ENCODE measurements around the gene CTIF.

Gene CTIF

DNA sequence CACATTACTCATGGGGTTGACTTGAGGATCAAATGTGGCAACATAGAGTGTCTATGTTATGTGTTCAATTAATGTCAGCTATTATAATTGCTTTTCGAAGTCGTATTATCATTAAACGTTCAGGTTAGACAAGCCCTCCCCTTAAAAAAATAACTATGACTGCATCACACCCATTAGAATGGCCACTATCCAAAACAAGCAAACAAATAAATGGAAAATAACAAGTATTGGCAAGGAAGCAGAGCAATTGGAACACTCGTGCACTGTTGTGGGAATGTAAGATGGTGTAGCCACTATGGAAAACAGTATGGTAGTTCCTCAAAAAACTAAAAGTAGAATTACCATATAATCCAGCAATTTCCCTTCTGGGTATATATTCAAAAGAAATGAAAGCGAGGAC is 10.0 kb upstream of the CTIF start:
- TF ChIP-seq, protein P1, sequence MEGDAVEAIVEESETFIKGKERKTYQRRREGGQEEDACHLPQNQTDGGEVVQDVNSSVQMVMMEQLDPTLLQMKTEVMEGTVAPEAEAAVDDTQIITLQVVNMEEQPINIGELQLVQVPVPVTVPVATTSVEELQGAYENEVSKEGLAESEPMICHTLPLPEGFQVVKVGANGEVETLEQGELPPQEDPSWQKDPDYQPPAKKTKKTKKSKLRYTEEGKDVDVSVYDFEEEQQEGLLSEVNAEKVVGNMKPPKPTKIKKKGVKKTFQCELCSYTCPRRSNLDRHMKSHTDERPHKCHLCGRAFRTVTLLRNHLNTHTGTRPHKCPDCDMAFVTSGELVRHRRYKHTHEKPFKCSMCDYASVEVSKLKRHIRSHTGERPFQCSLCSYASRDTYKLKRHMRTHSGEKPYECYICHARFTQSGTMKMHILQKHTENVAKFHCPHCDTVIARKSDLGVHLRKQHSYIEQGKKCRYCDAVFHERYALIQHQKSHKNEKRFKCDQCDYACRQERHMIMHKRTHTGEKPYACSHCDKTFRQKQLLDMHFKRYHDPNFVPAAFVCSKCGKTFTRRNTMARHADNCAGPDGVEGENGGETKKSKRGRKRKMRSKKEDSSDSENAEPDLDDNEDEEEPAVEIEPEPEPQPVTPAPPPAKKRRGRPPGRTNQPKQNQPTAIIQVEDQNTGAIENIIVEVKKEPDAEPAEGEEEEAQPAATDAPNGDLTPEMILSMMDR (IDR thresholded peaks at IDR 0.05; ENCODE audit: low read length), result no peak
- TF ChIP-seq EZH2 (optimal IDR thresholded peaks at IDR 0.05; ENCODE audit: low read depth, low read length), result no peak
- no peak for TF ChIP-seq EZH2phosphoT487 (IDR thresholded peaks at IDR 0.05; ENCODE audit: low read length)
- Histone ChIP-seq H3K27ac (ENCODE audit: low read length) (no peak overlapping the region), H3K4me3 (ENCODE audit: low read length) (no peak overlapping the region), H3K36me3 (replicated peaks; ENCODE audit: insufficient read depth, low read length) (no peaks in the 10 kb centered on the region), H3K4me2 (ENCODE audit: low read depth, low read length) (no peak overlapping the region), H4K20me1 (ENCODE audit: insufficient read depth, low read length) (no peaks in the 10 kb centered on the region), H3K27me3 (replicated peaks; ENCODE audit: insufficient read depth, low read length) (no peaks in the 10 kb centered on the region), H3K4me1 (ENCODE audit: low read length) (no peaks in the 10 kb centered on the region), H3K79me2 (ENCODE audit: low read length) (no peaks in the 10 kb centered on the region), H3K9me3 (replicated peaks; ENCODE audit: insufficient read depth, low read length) (no peaks in the 10 kb centered on the region), H3F3A (ENCODE audit: insufficient read depth, low read length) (no peaks in the 10 kb centered on the region), H3K9ac (ENCODE audit: low read length) (no peak overlapping the region), H3K9me2 (replicated peaks; ENCODE audit: insufficient read depth, low read length) (no peaks in the 10 kb centered on the region), H2AFZ (ENCODE audit: low read length) (no peak overlapping the region)
- no peak for DNase-seq

DNA sequence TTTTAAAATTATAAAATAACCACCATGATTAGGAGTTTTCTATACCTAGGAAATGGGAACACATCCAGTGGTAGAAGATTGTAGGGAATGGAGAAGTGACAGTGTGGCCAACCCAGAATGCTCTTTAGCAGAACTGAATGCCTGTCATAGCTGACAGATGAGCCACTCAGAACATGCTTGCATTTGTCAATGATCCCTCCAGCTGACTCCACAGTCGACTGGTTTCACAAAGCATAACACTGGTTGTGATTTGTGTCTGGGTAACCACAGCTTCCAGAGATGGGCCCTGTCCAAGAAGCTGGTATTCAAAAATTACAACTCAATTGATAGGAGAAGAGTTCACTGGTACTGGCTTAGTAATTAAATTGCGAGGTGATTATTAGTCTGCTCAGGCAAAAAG is 9.0 kb upstream of the CTIF start:
- Histone ChIP-seq H3K4me1 (ENCODE audit: low read length) (no peaks in the 10 kb centered on the region), H3K4me2 (ENCODE audit: low read depth, low read length) (no peak overlapping the region), H3K79me2 (ENCODE audit: low read length) (no peaks in the 10 kb centered on the region), H3F3A (ENCODE audit: insufficient read depth, low read length) (no peaks in the 10 kb centered on the region), H3K4me3 (ENCODE audit: low read length) (no peak overlapping the region), H3K9me3 (replicated peaks; ENCODE audit: insufficient read depth, low read length) (no peaks in the 10 kb centered on the region), H3K27ac (ENCODE audit: low read length) (no peak overlapping the region), H3K9me2 (replicated peaks; ENCODE audit: insufficient read depth, low read length) (no peaks in the 10 kb centered on the region), H3K27me3 (replicated peaks; ENCODE audit: insufficient read depth, low read length) (no peaks in the 10 kb centered on the region), H2AFZ (ENCODE audit: low read length) (no peak overlapping the region), H3K36me3 (replicated peaks; ENCODE audit: insufficient read depth, low read length) (no peaks in the 10 kb centered on the region), H3K9ac (ENCODE audit: low read length) (no peak overlapping the region), H4K20me1 (ENCODE audit: insufficient read depth, low read length) (no peaks in the 10 kb centered on the region)
- TF ChIP-seq EZH2phosphoT487 (IDR thresholded peaks at IDR 0.05; ENCODE audit: low read length) (no peak), EZH2 (optimal IDR thresholded peaks at IDR 0.05; ENCODE audit: low read depth, low read length) (no peak)
- TF ChIP-seq, protein P1 (IDR thresholded peaks at IDR 0.05; ENCODE audit: low read length), result no peak
- DNase-seq, result no peak

DNA sequence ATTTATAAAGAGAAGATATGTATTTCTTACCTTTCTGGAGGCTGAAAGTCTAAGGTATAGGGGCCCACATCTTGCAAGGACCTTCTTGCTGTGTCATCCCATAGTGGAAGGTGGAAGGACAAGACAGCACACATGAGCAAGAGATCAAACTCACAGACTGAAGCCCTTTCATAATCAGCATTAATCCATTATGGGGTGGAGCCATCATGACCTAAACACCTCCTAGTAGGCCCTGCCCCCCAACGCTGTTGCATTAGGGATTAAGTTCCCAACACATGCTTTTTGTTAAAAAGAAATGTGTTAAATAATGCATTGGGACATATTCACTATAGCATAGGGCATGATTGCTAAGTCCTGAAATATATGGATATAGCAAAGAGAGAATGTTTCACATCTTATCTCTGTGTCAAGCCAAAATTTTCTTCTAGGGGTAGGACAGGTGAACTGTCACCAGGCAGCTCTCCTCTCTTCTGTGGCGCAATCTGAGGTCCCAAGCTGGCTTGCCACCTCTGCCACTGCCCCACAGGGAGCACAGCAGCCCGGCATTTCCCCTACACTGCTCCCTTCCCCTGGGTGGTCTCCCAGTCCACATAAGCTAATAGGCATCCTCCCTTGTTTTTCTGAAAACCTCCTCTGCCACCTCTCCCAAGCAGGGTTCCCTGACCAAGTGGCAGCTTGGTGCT is 8.3 kb upstream of the CTIF start:
- H3K4me3 ChIP-seq (ENCODE audit: low read length), result no peak overlapping the region
- H3K4me1 ChIP-seq (ENCODE audit: low read length), result no peaks in the 10 kb centered on the region
- DNase-seq, result no peak
- no peaks in the 10 kb centered on the region for H3K36me3 ChIP-seq (replicated peaks; ENCODE audit: insufficient read depth, low read length)
- no peaks in the 10 kb centered on the region for H4K20me1 ChIP-seq (ENCODE audit: insufficient read depth, low read length)
- H2AFZ ChIP-seq (ENCODE audit: low read length), result no peak overlapping the region
- no peak overlapping the region for H3K4me2 ChIP-seq (ENCODE audit: low read depth, low read length)
- TF ChIP-seq, protein P1 (IDR thresholded peaks at IDR 0.05; ENCODE audit: low read length), result no peak
- TF ChIP-seq EZH2phosphoT487 (IDR thresholded peaks at IDR 0.05; ENCODE audit: low read length), result no peak
- no peak for TF ChIP-seq EZH2 (optimal IDR thresholded peaks at IDR 0.05; ENCODE audit: low read depth, low read length)
- no peaks in the 10 kb centered on the region for H3K9me2 ChIP-seq (replicated peaks; ENCODE audit: insufficient read depth, low read length)
- H3K9me3 ChIP-seq (replicated peaks; ENCODE audit: insufficient read depth, low read length), result no peaks in the 10 kb centered on the region
- no peak overlapping the region for H3K27ac ChIP-seq (ENCODE audit: low read length)
- no peak overlapping the region for H3K9ac ChIP-seq (ENCODE audit: low read length)
- no peaks in the 10 kb centered on the region for H3K79me2 ChIP-seq (ENCODE audit: low read length)
- no peaks in the 10 kb centered on the region for H3F3A ChIP-seq (ENCODE audit: insufficient read depth, low read length)
- H3K27me3 ChIP-seq (replicated peaks; ENCODE audit: insufficient read depth, low read length), result no peaks in the 10 kb centered on the region

Data from MM.1S (cell line).